Brain microvascular endothelial cell (primary cell): ENCODE results near the gene GPLD1.
A peak's percentile ranks its signal among the peaks of the same experiment; 100 is the strongest.

Source experiments
- DNase-seq: peaks from one replicate; pipeline ENCODE4 v3.0.0-alpha.2; 2020
- H3K27ac ChIP-seq: fragments of 250-450 bp; sonication (Bioruptor Pico); 2 replicates; pipeline ENCODE4 v1.5.1; 2020; ENCODE audit warnings: mild to moderate bottlenecking, moderate library complexity
- H3K27me3 ChIP-seq: fragments of 250-450 bp; sonication (Bioruptor Pico); replicated peaks from 2 replicates; pipeline ENCODE4 v1.5.1; 2020; ENCODE audit warnings: mild to moderate bottlenecking
- H3K36me3 ChIP-seq: fragments of 250-450 bp; sonication (Bioruptor Pico); replicated peaks from 2 replicates; pipeline ENCODE4 v1.5.1; 2020; ENCODE audit warnings: mild to moderate bottlenecking
- H3K4me3 ChIP-seq: 2 replicates; pipeline ENCODE4 v1.5.1; 2011; ENCODE audit warnings: low read depth, mild to moderate bottlenecking, control low read depth, low read length, moderate library complexity
- in situ Hi-C: cut with HindIII; loops from 2 replicates; pipeline ENCODE4 v1.10.0; 2017; ENCODE audit warnings: low sequenced_read_pairs, low pct_ligation_motif_present
- TF ChIP-seq, protein P1 (sequence below): IDR thresholded peaks from 2 replicates; pipeline ENCODE4 v1.5.1; 2011; ENCODE audit warnings: low read depth, mild to moderate bottlenecking, moderate library complexity, low read length, control low read depth, inconsistent platforms; ENCODE audit errors: missing control alignments

The GPLD1 gene

GRCh38 chr6:24497254-24497970 is 8.0 kb upstream of the GPLD1 start:
- in situ Hi-C loops: no loop called here

GRCh38 chr6:24494821-24495795 is 5.7 kb upstream of the GPLD1 start, which contains the start of gene ALDH5A1:
Gene ALDH5A1, plus strand, starts transcription at chr6:24494969. Its CDS starts 28 bp downstream, at chr6:24494997.
- H3K27me3 ChIP-seq: no peaks in the 10 kb centered on the region
- no peaks in the 10 kb centered on the region for H3K36me3 ChIP-seq
- peak; percentile 31 for DNase-seq
- TF ChIP-seq, protein P1, sequence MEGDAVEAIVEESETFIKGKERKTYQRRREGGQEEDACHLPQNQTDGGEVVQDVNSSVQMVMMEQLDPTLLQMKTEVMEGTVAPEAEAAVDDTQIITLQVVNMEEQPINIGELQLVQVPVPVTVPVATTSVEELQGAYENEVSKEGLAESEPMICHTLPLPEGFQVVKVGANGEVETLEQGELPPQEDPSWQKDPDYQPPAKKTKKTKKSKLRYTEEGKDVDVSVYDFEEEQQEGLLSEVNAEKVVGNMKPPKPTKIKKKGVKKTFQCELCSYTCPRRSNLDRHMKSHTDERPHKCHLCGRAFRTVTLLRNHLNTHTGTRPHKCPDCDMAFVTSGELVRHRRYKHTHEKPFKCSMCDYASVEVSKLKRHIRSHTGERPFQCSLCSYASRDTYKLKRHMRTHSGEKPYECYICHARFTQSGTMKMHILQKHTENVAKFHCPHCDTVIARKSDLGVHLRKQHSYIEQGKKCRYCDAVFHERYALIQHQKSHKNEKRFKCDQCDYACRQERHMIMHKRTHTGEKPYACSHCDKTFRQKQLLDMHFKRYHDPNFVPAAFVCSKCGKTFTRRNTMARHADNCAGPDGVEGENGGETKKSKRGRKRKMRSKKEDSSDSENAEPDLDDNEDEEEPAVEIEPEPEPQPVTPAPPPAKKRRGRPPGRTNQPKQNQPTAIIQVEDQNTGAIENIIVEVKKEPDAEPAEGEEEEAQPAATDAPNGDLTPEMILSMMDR: peak; percentile 43
- H3K4me3 ChIP-seq: peak within 1 kb of the TSS; percentile 64
- no peak within 1 kb of the TSS for H3K27ac ChIP-seq
- in situ Hi-C loops: no loop called here

More at GRCh38 chr6:24497254-24497970, 8.0 kb upstream of the GPLD1 start:
- H3K27me3 ChIP-seq: no peaks in the 10 kb centered on the region
- TF ChIP-seq, protein P1: no peak
- no peak overlapping the region for H3K4me3 ChIP-seq
- no peaks in the 10 kb centered on the region for H3K36me3 ChIP-seq
- H3K27ac ChIP-seq: no peak overlapping the region
- no peak for DNase-seq

DNA sequence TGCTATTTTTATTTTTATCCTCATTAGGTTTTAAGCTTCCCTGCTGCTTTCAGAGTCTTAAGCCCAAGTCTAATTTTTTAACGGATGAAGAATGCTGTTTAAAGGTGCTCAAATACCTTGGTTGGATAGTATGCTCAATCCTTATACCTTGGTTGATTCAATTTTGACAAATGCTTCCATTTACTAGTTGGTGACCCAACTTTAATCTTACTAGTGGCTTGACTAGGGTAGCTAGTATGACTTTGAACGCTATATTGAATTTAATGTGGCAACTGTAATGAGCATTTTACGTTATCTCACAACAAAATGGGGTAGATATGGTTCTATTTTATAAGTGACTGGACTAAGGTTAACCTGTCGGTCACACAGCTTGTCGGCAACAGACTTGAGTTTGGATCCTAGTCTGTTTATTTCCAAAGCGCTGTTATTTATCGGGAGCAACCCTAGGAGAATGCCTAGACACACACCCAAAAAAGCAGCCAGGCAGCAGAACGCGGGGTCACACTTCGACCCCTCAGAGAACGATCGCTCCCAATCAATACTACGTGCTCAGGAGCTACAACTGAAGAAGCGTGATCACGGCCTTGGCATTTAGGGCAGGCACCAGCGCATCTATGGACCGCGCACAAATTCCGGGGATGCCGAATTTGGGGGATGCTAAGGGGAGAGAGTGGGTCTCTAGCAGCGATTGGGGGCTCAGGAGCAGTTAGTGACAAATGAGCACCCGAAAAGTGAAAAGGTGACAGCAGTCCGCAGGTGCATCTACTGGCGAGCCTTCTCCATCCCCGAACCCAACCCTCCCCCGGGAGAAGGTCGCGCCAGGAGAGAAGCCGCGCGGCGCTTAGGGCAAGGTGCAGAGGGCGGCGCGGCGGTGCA is 4.8 kb upstream of the GPLD1 start:
- no peaks in the 10 kb centered on the region for H3K36me3 ChIP-seq
- DNase-seq: no peak
- peak overlapping the region; percentile 64 for H3K4me3 ChIP-seq
- no peaks in the 10 kb centered on the region for H3K27me3 ChIP-seq
- TF ChIP-seq, protein P1: no peak
- H3K27ac ChIP-seq: no peak overlapping the region
- in situ Hi-C loops: no loop called here

DNA sequence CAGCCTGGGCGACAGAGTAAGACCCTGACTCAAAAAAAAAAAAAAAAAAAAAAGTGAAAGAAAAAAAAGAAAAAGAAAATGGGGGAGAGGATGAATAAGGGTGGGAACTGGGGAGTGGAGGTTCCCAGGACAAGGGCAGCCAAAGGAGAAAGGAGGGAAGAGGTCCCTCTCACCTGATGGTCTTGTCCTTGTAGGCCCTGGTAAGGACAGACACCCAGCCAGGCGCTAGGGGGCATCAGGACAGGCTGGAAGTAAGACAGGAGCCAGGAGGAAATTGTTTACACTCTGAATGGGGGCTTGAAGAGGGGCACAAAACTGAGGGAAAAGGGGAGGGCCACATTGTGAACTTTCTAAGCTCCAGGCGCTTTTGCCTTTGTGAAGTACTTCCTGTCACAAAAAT is 3.1 kb upstream of the GPLD1 start:
- Histone ChIP-seq H3K36me3 (no peaks in the 10 kb centered on the region), H3K4me3 (no peak overlapping the region), H3K27me3 (no peaks in the 10 kb centered on the region), H3K27ac (no peak overlapping the region)
- DNase-seq: no peak
- in situ Hi-C loops: no loop called here
- TF ChIP-seq, protein P1: peak; percentile 72

- H3K27me3 ChIP-seq: no peaks in the 10 kb centered on the region
- no peaks in the 10 kb centered on the region for H3K36me3 ChIP-seq
- H3K27ac ChIP-seq: no peak overlapping the region
- DNase-seq: no peak
- H3K4me3 ChIP-seq: no peak overlapping the region
- TF ChIP-seq, protein P1: no peak
- in situ Hi-C loops: no loop called here
These were observed 1.6 kb upstream of the GPLD1 start for GRCh38 chr6:24490948-24491347.
